Thyroid gland (tissue), 4 donors: ENCODE results near the gene ZDHHC3.

Source experiments
- POLR2A ChIP-seq, 2 donors: fragments of 450-650 bp; IDR thresholded peaks; one replicate each; pipeline ENCODE4 v1.6.1; 2017; ENCODE audit warnings: antibody characterized with exemption in 2 of 2, mild to moderate bottlenecking in 2 of 2, moderate library complexity in 1 of 2
- TF ChIP-seq, protein P1 (sequence below), 6 experiments: fragments of 200-600 bp in 3 of 6; fragments of 450-650 bp in 3 of 6; sonication (generic) in 3 of 6; IDR thresholded peaks; one replicate each; pipeline ENCODE4 v1.5.1; 2016 to 2019; ENCODE audit warnings: antibody characterized with exemption in 6 of 6, mild to moderate bottlenecking in 2 of 6, inconsistent platforms in 1 of 6, moderate library complexity in 1 of 6

- TF ChIP-seq, protein P1, sequence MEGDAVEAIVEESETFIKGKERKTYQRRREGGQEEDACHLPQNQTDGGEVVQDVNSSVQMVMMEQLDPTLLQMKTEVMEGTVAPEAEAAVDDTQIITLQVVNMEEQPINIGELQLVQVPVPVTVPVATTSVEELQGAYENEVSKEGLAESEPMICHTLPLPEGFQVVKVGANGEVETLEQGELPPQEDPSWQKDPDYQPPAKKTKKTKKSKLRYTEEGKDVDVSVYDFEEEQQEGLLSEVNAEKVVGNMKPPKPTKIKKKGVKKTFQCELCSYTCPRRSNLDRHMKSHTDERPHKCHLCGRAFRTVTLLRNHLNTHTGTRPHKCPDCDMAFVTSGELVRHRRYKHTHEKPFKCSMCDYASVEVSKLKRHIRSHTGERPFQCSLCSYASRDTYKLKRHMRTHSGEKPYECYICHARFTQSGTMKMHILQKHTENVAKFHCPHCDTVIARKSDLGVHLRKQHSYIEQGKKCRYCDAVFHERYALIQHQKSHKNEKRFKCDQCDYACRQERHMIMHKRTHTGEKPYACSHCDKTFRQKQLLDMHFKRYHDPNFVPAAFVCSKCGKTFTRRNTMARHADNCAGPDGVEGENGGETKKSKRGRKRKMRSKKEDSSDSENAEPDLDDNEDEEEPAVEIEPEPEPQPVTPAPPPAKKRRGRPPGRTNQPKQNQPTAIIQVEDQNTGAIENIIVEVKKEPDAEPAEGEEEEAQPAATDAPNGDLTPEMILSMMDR (IDR thresholded peaks at IDR 0.05), result no peak
- no peak for TF ChIP-seq POLR2A (IDR thresholded peaks at IDR 0.05)
These were observed 85.1 kb downstream of the ZDHHC3 start for GRCh38 chr3:44890852-44891251.
